A673 (cell line): Measurements from ENCODE around the gene SELENON. TPM values are rescaled to one million over a fixed set of nuclear protein-coding genes. Genes with fewer than 3 reads are reported as not detected.

Experiments
- BruUV-seq: library from RNA; stranded (reverse); fragments of 400-500 nt; replicated peaks from 2 replicates; lab custom pipeline; 2021; lab: Mats Ljungman, UMichigan
- CTCF ChIA-PET: fragments of 300-600 bp; sonication (Branson Sonifier 250); formaldehyde crosslinking; loops from one replicate; lab custom pipeline; 2022; ENCODE audit warnings: antibody characterized with exemption; lab: Charles Lee
- POLR2A ChIA-PET: fragments of 300-600 bp; sonication (Branson Sonifier 250); formaldehyde crosslinking; loops from one replicate; lab custom pipeline; 2022; ENCODE audit warnings: antibody characterized with exemption; ENCODE audit not compliant: low non-redundant PET; lab: Charles Lee
- DNase-seq: peaks from one replicate; pipeline ENCODE4 v3.0.0-alpha.2; 2015; ENCODE audit warnings: low spot score
- H3K27ac ChIP-seq: fragments of 200-600 bp; sonication (generic); 2 replicates; pipeline ENCODE4 v1.5.1; 2016; ENCODE audit warnings: mixed run types, low read depth, mild to moderate bottlenecking, mixed read lengths, antibody characterized with exemption, low read length; ENCODE audit not compliant: poor library complexity, severe bottlenecking
- H3K27me3 ChIP-seq: fragments of 200-600 bp; sonication (generic); replicated peaks from 2 replicates; pipeline ENCODE4 v1.6.1; 2017; ENCODE audit warnings: mixed run types, low read depth, mild to moderate bottlenecking, mixed read lengths, antibody characterized with exemption, low read length; ENCODE audit not compliant: insufficient read depth, poor library complexity
- H3K36me3 ChIP-seq: fragments of 200-600 bp; sonication (generic); 2 replicates; pipeline ENCODE4 v1.6.1; 2016; ENCODE audit warnings: mixed run types, mild to moderate bottlenecking, mixed read lengths, antibody characterized with exemption, low read length; ENCODE audit not compliant: insufficient read depth, poor library complexity, severe bottlenecking
- H3K4me1 ChIP-seq: fragments of 200-600 bp; sonication (generic); 2 replicates; pipeline ENCODE4 v1.6.1; 2017; ENCODE audit warnings: mixed run types, mild to moderate bottlenecking, mixed read lengths, antibody characterized with exemption, low read length; ENCODE audit not compliant: insufficient read depth, poor library complexity, severe bottlenecking
- H3K4me3 ChIP-seq: fragments of 200-600 bp; sonication (generic); 2 replicates; pipeline ENCODE4 v1.5.1; 2016; ENCODE audit warnings: low read depth, mixed run types, mild to moderate bottlenecking, mixed read lengths, low read length; ENCODE audit not compliant: poor library complexity, severe bottlenecking
- H3K9me3 ChIP-seq: fragments of 200-600 bp; sonication (generic); 2 replicates; pipeline ENCODE4 v1.6.1; 2016; ENCODE audit warnings: mixed run types, low read depth, mild to moderate bottlenecking, mixed read lengths, antibody characterized with exemption, low read length; ENCODE audit not compliant: poor library complexity, severe bottlenecking
- CTCF ChIP-seq: fragments of 300-800, 200-600 bp; sonication (generic); conservative IDR thresholded peaks from 2 replicates; pipeline ENCODE4 v1.5.1; 2017; ENCODE audit warnings: low read depth, mild to moderate bottlenecking, antibody characterized with exemption, low read length, moderate library complexity, mixed read lengths
- EZH2 ChIP-seq: fragments of 200-600 bp; sonication (generic); IDR thresholded peaks from 2 replicates; pipeline ENCODE4 v1.6.1; 2017; ENCODE audit warnings: borderline replicate concordance, low read depth, mild to moderate bottlenecking, mixed read lengths, antibody characterized with exemption, low read length; ENCODE audit not compliant: poor library complexity, severe bottlenecking
- intact Hi-C: fragments of 100-400 bp; cut with micrococcal nuclease; formaldehyde crosslinking; loops from one replicate; pipeline ENCODE4 v1.10.0; 2022; ENCODE audit not compliant: unreplicated experiment
- total RNA-seq: library from RNA; stranded (reverse); gene quantifications from 2 replicates; pipeline ENCODE4 v1.2.3, GENCODE V29; 2021

The SELENON gene
- total RNA-seq, 1 experiment from 2014 or later: 50.4 TPM

- no peak overlapping the region for H3K4me3 ChIP-seq
- H3K4me1 ChIP-seq: no peaks in the 10 kb centered on the region
- DNase-seq: no peak
- no peaks in the 10 kb centered on the region for H3K9me3 ChIP-seq
- H3K27me3 ChIP-seq: no peaks in the 10 kb centered on the region
- no peaks in the 10 kb centered on the region for H3K36me3 ChIP-seq
- intact Hi-C loops: no loop called here
- ChIA-PET POLR2A (no interaction called here), CTCF (no interaction called here)
- H3K27ac ChIP-seq: no peak overlapping the region
- no TSS peak for BruUV-seq
- no peak for TF ChIP-seq EZH2
- TF ChIP-seq CTCF: no peak
Measured at GRCh38 chr1:25844536-25845337, 44.7 kb downstream of the SELENON start.

GRCh38 chr1:25845664-25846063, 45.7 kb downstream of the SELENON start:
- Histone ChIP-seq H3K9me3 (no peaks in the 10 kb centered on the region), H3K36me3 (peaks cover under 1% of the 10 kb centered on the region), H3K27me3 (no peaks in the 10 kb centered on the region), H3K27ac (no peak overlapping the region), H3K4me3 (no peak overlapping the region), H3K4me1 (no peaks in the 10 kb centered on the region)
- no TSS peak for BruUV-seq
- ChIA-PET POLR2A (no interaction called here), CTCF (no interaction called here)
- intact Hi-C loops: no loop called here
- no peak for DNase-seq
- TF ChIP-seq EZH2 (no peak), CTCF (no peak)

GRCh38 chr1:25847929-25848328, 47.9 kb downstream of the SELENON start:
- intact Hi-C loops: no loop called here
- DNase-seq: no peak
- H3K27ac ChIP-seq: no peak overlapping the region
- ChIA-PET POLR2A (no interaction called here), CTCF (interaction anchor here (1.0 kb wide), 1 partner anchor 10 kb away, joined by 4 read pairs; no protein-coding TSS in a partner anchor)
- H3K36me3 ChIP-seq: peaks cover 4% of the 10 kb centered on the region
- no TSS peak for BruUV-seq
- H3K27me3 ChIP-seq: no peaks in the 10 kb centered on the region
- no peaks in the 10 kb centered on the region for H3K4me1 ChIP-seq
- no peaks in the 10 kb centered on the region for H3K9me3 ChIP-seq
- no peak overlapping the region for H3K4me3 ChIP-seq
- TF ChIP-seq CTCF (no peak), EZH2 (no peak)
